ENCODE measurements around the gene SOHLH1. TPM values are rescaled to one million over a fixed set of nuclear protein-coding genes. Genes with fewer than 3 reads are reported as not detected.

The SOHLH1 gene
- total RNA-seq, 3 donors from 2014 or later (not counting 1 experiment from before 2014, with no cell fraction given), result not detected

GRCh38 chr9:135684691-135685090 is 14.6 kb downstream of the SOHLH1 start:
- no peak for DNase-seq
- TF ChIP-seq CTCF (IDR thresholded peaks at IDR 0.05), result no peak
- Mint-ChIP-seq H3K27ac (no peak overlapping the region), H3K4me1 (no peaks in the 10 kb centered on the region), H3K4me3 (no peak overlapping the region), H3K36me3 (no peaks in the 10 kb centered on the region), H3K9me3 (no peaks in the 10 kb centered on the region), H3K27me3 (ENCODE audit: low read depth in 2 of 2) (no peaks in the 10 kb centered on the region)
- ATAC-seq, result no peak
- H3K9me3 ChIP-seq (ENCODE audit: control insufficient read depth, insufficient read depth, low read length), result no peaks in the 10 kb centered on the region
- no peak overlapping the region for H3K27ac ChIP-seq (ENCODE audit: low read length)
- H3K4me1 ChIP-seq (ENCODE audit: control insufficient read depth, insufficient read depth, low read length), result no peaks in the 10 kb centered on the region
- H3K27me3 ChIP-seq (ENCODE audit: control insufficient read depth, insufficient read depth, low read length), result no peaks in the 10 kb centered on the region
- H3K36me3 ChIP-seq (ENCODE audit: control insufficient read depth, insufficient read depth, low read length), result no peaks in the 10 kb centered on the region
- intact Hi-C loops (cut with micrococcal nuclease), result no loop called here
- WGBS (ENCODE audit: insufficient coverage), result 83% methylated on average over 17 of the region's 17 CpGs
- H3K4me3 ChIP-seq (ENCODE audit: low read length), result no peak overlapping the region

DNA sequence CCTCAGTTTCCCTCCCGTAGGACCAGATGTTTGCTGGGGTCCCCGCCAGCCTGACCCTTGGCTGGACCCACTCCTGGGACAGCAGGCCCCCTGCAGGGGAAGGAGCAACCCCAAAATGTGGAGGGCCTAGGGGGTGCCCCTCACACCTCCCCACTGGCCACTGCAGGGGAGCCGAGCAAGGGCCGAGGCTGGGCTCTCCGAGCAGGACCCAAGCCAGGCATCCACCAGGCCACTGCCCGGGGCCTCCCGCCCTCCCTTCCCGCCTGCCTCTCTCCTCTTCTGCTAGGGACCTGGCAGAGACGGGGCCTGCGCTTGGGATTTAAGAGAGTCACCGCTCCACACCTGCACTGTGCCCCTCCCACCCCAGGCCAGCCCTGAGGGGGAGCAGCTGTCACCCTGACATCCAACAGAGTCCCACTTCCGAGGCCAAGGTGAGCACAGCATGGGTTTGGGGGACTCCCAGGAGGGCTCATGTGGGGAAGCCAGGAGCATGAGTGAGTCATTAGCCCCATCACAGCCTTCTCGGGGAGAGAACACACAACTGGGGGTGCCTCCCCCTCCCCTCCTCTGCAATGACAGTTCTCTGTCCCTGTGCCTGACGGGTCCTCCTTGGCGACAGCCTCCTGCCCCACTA is 15.8 kb downstream of the SOHLH1 start:
- no peaks in the 10 kb centered on the region for H3K9me3 Mint-ChIP-seq
- H3K36me3 ChIP-seq (ENCODE audit: control insufficient read depth, insufficient read depth, low read length), result no peaks in the 10 kb centered on the region
- WGBS (ENCODE audit: insufficient coverage), result 79% methylated on average over 15 of the region's 15 CpGs
- no peaks in the 10 kb centered on the region for H3K27me3 Mint-ChIP-seq (ENCODE audit: low read depth in 2 of 2)
- TF ChIP-seq CTCF (IDR thresholded peaks at IDR 0.05), result no peak
- H3K27ac ChIP-seq (ENCODE audit: low read length), result no peak overlapping the region
- no peaks in the 10 kb centered on the region for H3K27me3 ChIP-seq (ENCODE audit: control insufficient read depth, insufficient read depth, low read length)
- H3K4me1 Mint-ChIP-seq, result no peaks in the 10 kb centered on the region
- no peaks in the 10 kb centered on the region for H3K9me3 ChIP-seq (ENCODE audit: control insufficient read depth, insufficient read depth, low read length)
- H3K4me3 Mint-ChIP-seq, result no peak overlapping the region
- H3K36me3 Mint-ChIP-seq, result no peaks in the 10 kb centered on the region
- H3K27ac Mint-ChIP-seq, result no peak overlapping the region
- intact Hi-C loops (cut with micrococcal nuclease), result no loop called here
- DNase-seq, result no peak
- H3K4me3 ChIP-seq (ENCODE audit: low read length), result no peak overlapping the region
- H3K4me1 ChIP-seq (ENCODE audit: control insufficient read depth, insufficient read depth, low read length), result no peaks in the 10 kb centered on the region
- no peak for ATAC-seq

GRCh38 chr9:135681161-135681560 is 18.1 kb downstream of the SOHLH1 start:
- no peak overlapping the region for H3K4me3 Mint-ChIP-seq
- WGBS (ENCODE audit: insufficient coverage), result 88% methylated on average over 5 of the region's 5 CpGs
- no peak overlapping the region for H3K27ac Mint-ChIP-seq
- no peaks in the 10 kb centered on the region for H3K27me3 ChIP-seq (ENCODE audit: control insufficient read depth, insufficient read depth, low read length)
- ATAC-seq (no peak), DNase-seq (no peak)
- no peaks in the 10 kb centered on the region for H3K36me3 ChIP-seq (ENCODE audit: control insufficient read depth, insufficient read depth, low read length)
- H3K4me1 ChIP-seq (ENCODE audit: control insufficient read depth, insufficient read depth, low read length), result no peaks in the 10 kb centered on the region
- H3K27ac ChIP-seq (ENCODE audit: low read length), result no peak overlapping the region
- TF ChIP-seq CTCF (IDR thresholded peaks at IDR 0.05), result no peak
- no peaks in the 10 kb centered on the region for H3K27me3 Mint-ChIP-seq (ENCODE audit: low read depth in 2 of 2)
- H3K4me1 Mint-ChIP-seq, result no peaks in the 10 kb centered on the region
- no peak overlapping the region for H3K4me3 ChIP-seq (ENCODE audit: low read length)
- H3K9me3 Mint-ChIP-seq, result no peaks in the 10 kb centered on the region
- no peaks in the 10 kb centered on the region for H3K9me3 ChIP-seq (ENCODE audit: control insufficient read depth, insufficient read depth, low read length)
- intact Hi-C loops (cut with micrococcal nuclease), result no loop called here
- no peaks in the 10 kb centered on the region for H3K36me3 Mint-ChIP-seq

- Mint-ChIP-seq H3K9me3 (no peaks in the 10 kb centered on the region), H3K36me3 (no peaks in the 10 kb centered on the region), H3K27me3 (ENCODE audit: low read depth in 2 of 2) (no peaks in the 10 kb centered on the region), H3K4me1 (no peaks in the 10 kb centered on the region), H3K27ac (no peak overlapping the region), H3K4me3 (no peak overlapping the region)
- Histone ChIP-seq H3K9me3 (ENCODE audit: control insufficient read depth, insufficient read depth, low read length) (no peaks in the 10 kb centered on the region), H3K27ac (ENCODE audit: low read length) (no peak overlapping the region), H3K4me3 (ENCODE audit: low read length) (no peak overlapping the region), H3K27me3 (ENCODE audit: control insufficient read depth, insufficient read depth, low read length) (no peaks in the 10 kb centered on the region), H3K36me3 (ENCODE audit: control insufficient read depth, insufficient read depth, low read length) (no peaks in the 10 kb centered on the region), H3K4me1 (ENCODE audit: control insufficient read depth, insufficient read depth, low read length) (no peaks in the 10 kb centered on the region)
- 79% methylated on average over 16 of the region's 16 CpGs for WGBS (ENCODE audit: insufficient coverage)
- intact Hi-C loops (cut with micrococcal nuclease), result no loop called here
- DNase-seq (no peak), ATAC-seq (no peak)
- no peak for TF ChIP-seq CTCF (IDR thresholded peaks at IDR 0.05)
These were observed 19.2 kb downstream of the SOHLH1 start for GRCh38 chr9:135680056-135680455.
